ENCODE measurements around the gene PPARG. TPM values are rescaled to one million over a fixed set of nuclear protein-coding genes. Genes with fewer than 3 reads are reported as not detected.
A peak's percentile ranks its signal among the peaks of the same experiment; 100 is the strongest.
"Not testable (repeated sequence)": the region's sequence is repeated elsewhere in the genome, so short reads cannot be mapped to it uniquely, and the experiment has no call there.

PPARG gene
- total RNA-seq, 4 donors from 2014 or later: 199 to 374 (median 218) TPM

- no peak for TF ChIP-seq CTCF (IDR thresholded peaks at IDR 0.05)
- DNase-seq (ENCODE audit: low spot score) (no peak), ATAC-seq (ENCODE audit: low FRiP score) (no peak)
These were observed 188.4 kb downstream of the PPARG start for GRCh38 chr3:12477256-12477655.

GRCh38 chr3:12478326-12478725 lies 189.5 kb downstream of the PPARG start:
- TF ChIP-seq CTCF (IDR thresholded peaks at IDR 0.05): no peak
- ATAC-seq (ENCODE audit: low FRiP score) (no peak), DNase-seq (ENCODE audit: low spot score) (no peak)

GRCh38 chr3:12479198-12479597 lies 190.3 kb downstream of the PPARG start:
- not testable (repeated sequence) for DNase-seq (ENCODE audit: low spot score); ATAC-seq (ENCODE audit: low FRiP score)

- no peak for ATAC-seq (ENCODE audit: low FRiP score)
- DNase-seq (ENCODE audit: low spot score): no peak
- peak in 2 of 3 donors; percentile 21 to 41 for TF ChIP-seq CTCF (IDR thresholded peaks at IDR 0.05)
These were observed 191.1 kb downstream of the PPARG start for GRCh38 chr3:12479919-12480427.

GRCh38 chr3:12483410-12483809 lies 194.5 kb downstream of the PPARG start:
- DNase-seq (ENCODE audit: low spot score): no peak
- ATAC-seq (ENCODE audit: low FRiP score): no peak
- no peak for TF ChIP-seq CTCF (IDR thresholded peaks at IDR 0.05)

- ATAC-seq (ENCODE audit: low FRiP score) (no peak), DNase-seq (ENCODE audit: low spot score) (no peak)
- TF ChIP-seq CTCF (IDR thresholded peaks at IDR 0.05): no peak
These were observed 195.0 kb downstream of the PPARG start for GRCh38 chr3:12483872-12484197.

Small RNAs within 50 kb of the gene (small RNA-seq; reads per million reads assigned to genes)
- gene AC091492.1: not detected

Other genes starting within 250 kb of the PPARG start
- gene TIMP4, start 130.2 kb upstream of the PPARG start, total RNA-seq: 100 to 1,000 TPM; 145 to 295 (median 192) TPM
- gene TSEN2, start 195.4 kb downstream of the PPARG start, total RNA-seq: 10 to 100 TPM; 17.0 to 38.3 (median 21.9) TPM

Data from omental fat pad (tissue), 4 donors.